ENCODE measurements around the gene PAK2.

GRCh38 chr3:196790636-196791035 is 51.0 kb downstream of the PAK2 start:
- TF ChIP-seq CTCF (conservative IDR thresholded peaks at IDR 0.05; ENCODE audit: low read depth, low read length) (no peak), EZH2 (IDR thresholded peaks at IDR 0.05; ENCODE audit: low read length, unreplicated experiment) (no peak), EZH2phosphoT487 (IDR thresholded peaks at IDR 0.05; ENCODE audit: borderline replicate concordance, low read length) (no peak)
